Measurements from ENCODE around the gene ABCC5. TPM values are rescaled to one million over a fixed set of nuclear protein-coding genes. Genes with fewer than 3 reads are reported as not detected.

Gene ABCC5
- total RNA-seq, 1 experiment from 2014 or later, result 151 TPM

GRCh38 chr3:183924956-183925355 lies 92.7 kb downstream of the ABCC5 start:
- no peak for TF ChIP-seq EZH2 (IDR thresholded peaks at IDR 0.05; ENCODE audit: low read depth)
- TF ChIP-seq CTCF (conservative IDR thresholded peaks at IDR 0.05), result no peak
- DNase-seq, result peak in 1 of 2 experiments; percentile 86
- Histone ChIP-seq H3K27ac (peak overlapping the region; percentile 81), H3K36me3 (ENCODE audit: low read depth) (peaks cover 64% of the 10 kb centered on the region), H2AFZ (no peak overlapping the region), H3K4me2 (peak overlapping the region; percentile 23), H3K9me3 (ENCODE audit: insufficient read depth, low read depth) (no peaks in the 10 kb centered on the region), H3K79me2 (ENCODE audit: low read depth) (no peaks in the 10 kb centered on the region), H3K27me3 (ENCODE audit: insufficient read depth, low read depth) (no peaks in the 10 kb centered on the region), H3K9me2 (ENCODE audit: insufficient read depth) (no peaks in the 10 kb centered on the region), H3K4me1 (replicated peaks; ENCODE audit: insufficient read depth) (peaks cover 25% of the 10 kb centered on the region), H4K20me1 (ENCODE audit: insufficient read depth) (no peaks in the 10 kb centered on the region), H3K4me3 (no peak overlapping the region), H3F3A (ENCODE audit: insufficient read depth, low read depth) (peaks cover 49% of the 10 kb centered on the region)
- intact Hi-C loops (cut with micrococcal nuclease; ENCODE audit: unreplicated experiment), result no loop called here
- BruUV-seq (replicated peaks), result no TSS peak
- ChIA-PET CTCF (no interaction called here), POLR2A (ENCODE audit: unreplicated experiment) (no interaction called here)

GRCh38 chr3:183924543-183924942 lies 93.1 kb downstream of the ABCC5 start:
- no peak for TF ChIP-seq EZH2 (IDR thresholded peaks at IDR 0.05; ENCODE audit: low read depth)
- TF ChIP-seq CTCF (conservative IDR thresholded peaks at IDR 0.05), result no peak
- peaks cover 25% of the 10 kb centered on the region for H3K4me1 ChIP-seq (replicated peaks; ENCODE audit: insufficient read depth)
- ChIA-PET POLR2A (ENCODE audit: unreplicated experiment) (no interaction called here), CTCF (no interaction called here)
- H3K36me3 ChIP-seq (ENCODE audit: low read depth), result peaks cover 65% of the 10 kb centered on the region
- H3K79me2 ChIP-seq (ENCODE audit: low read depth), result no peaks in the 10 kb centered on the region
- peaks cover 52% of the 10 kb centered on the region for H3F3A ChIP-seq (ENCODE audit: insufficient read depth, low read depth)
- H3K9me3 ChIP-seq (ENCODE audit: insufficient read depth, low read depth), result no peaks in the 10 kb centered on the region
- no peaks in the 10 kb centered on the region for H3K27me3 ChIP-seq (ENCODE audit: insufficient read depth, low read depth)
- H3K27ac ChIP-seq, result peak overlapping the region; percentile 81
- intact Hi-C loops (cut with micrococcal nuclease; ENCODE audit: unreplicated experiment), result no loop called here
- H2AFZ ChIP-seq, result no peak overlapping the region
- DNase-seq, result no peak
- no peaks in the 10 kb centered on the region for H4K20me1 ChIP-seq (ENCODE audit: insufficient read depth)
- no peaks in the 10 kb centered on the region for H3K9me2 ChIP-seq (ENCODE audit: insufficient read depth)
- no TSS peak for BruUV-seq (replicated peaks)
- H3K4me2 ChIP-seq, result peak overlapping the region; percentile 23; the same call in 1 of the 2 replicates
- no peak overlapping the region for H3K4me3 ChIP-seq

- intact Hi-C loops (cut with micrococcal nuclease; ENCODE audit: unreplicated experiment), result no loop called here
- Histone ChIP-seq H3K4me3 (no peak overlapping the region), H4K20me1 (ENCODE audit: insufficient read depth) (no peaks in the 10 kb centered on the region), H3K36me3 (ENCODE audit: low read depth) (peaks cover 55% of the 10 kb centered on the region), H3K79me2 (ENCODE audit: low read depth) (no peaks in the 10 kb centered on the region), H2AFZ (no peak overlapping the region), H3K27ac (no peak overlapping the region), H3K4me2 (no peak overlapping the region), H3K4me1 (replicated peaks; ENCODE audit: insufficient read depth) (peaks cover 25% of the 10 kb centered on the region), H3K27me3 (ENCODE audit: insufficient read depth, low read depth) (no peaks in the 10 kb centered on the region), H3K9me2 (ENCODE audit: insufficient read depth) (no peaks in the 10 kb centered on the region), H3K9me3 (ENCODE audit: insufficient read depth, low read depth) (no peaks in the 10 kb centered on the region), H3F3A (ENCODE audit: insufficient read depth, low read depth) (peaks cover 69% of the 10 kb centered on the region)
- POLR2A ChIA-PET (ENCODE audit: unreplicated experiment), result no interaction called here
- TF ChIP-seq EZH2 (IDR thresholded peaks at IDR 0.05; ENCODE audit: low read depth) (no peak), CTCF (conservative IDR thresholded peaks at IDR 0.05) (no peak)
- DNase-seq, result no peak
- BruUV-seq (replicated peaks), result no TSS peak
- CTCF ChIA-PET, result no interaction called here
Observed at GRCh38 chr3:183922421-183922820, 95.3 kb downstream of the ABCC5 start.

Data from PC-9 (cell line).